Upper lobe of right lung (tissue), 1 donor: Measurements from ENCODE around the gene CTSZ. TPM values are rescaled to one million over a fixed set of nuclear protein-coding genes. Genes with fewer than 3 reads are reported as not detected.

Source experiments
- ATAC-seq: fragments of 200-7000 bp; cut with Tn5 transposase; one replicate; pipeline ENCODE4 v1.9.1; 2020; ENCODE audit warnings: mild to moderate bottlenecking, moderate library complexity
- DNase-seq: peaks from one replicate; pipeline ENCODE4 v3.0.0-alpha.2; 2020
- H3K27ac ChIP-seq: fragments of 200-600 bp; one replicate; pipeline ENCODE4 v1.8.0; 2022
- H3K27me3 ChIP-seq: fragments of 200-600 bp; one replicate; pipeline ENCODE4 v1.8.0; 2022; ENCODE audit warnings: mild to moderate bottlenecking
- H3K36me3 ChIP-seq: fragments of 200-600 bp; one replicate; pipeline ENCODE4 v1.8.0; 2022
- H3K4me1 ChIP-seq: fragments of 200-600 bp; one replicate; pipeline ENCODE4 v1.8.0; 2022
- H3K4me3 ChIP-seq: fragments of 200-600 bp; one replicate; pipeline ENCODE4 v1.8.0; 2022; ENCODE audit warnings: mild to moderate bottlenecking
- H3K9me3 ChIP-seq: fragments of 200-600 bp; one replicate; pipeline ENCODE4 v1.8.0; 2022
- intact Hi-C: fragments of 100-400 bp; cut with DNase I; formaldehyde crosslinking; loops from one replicate; pipeline ENCODE4 v1.11.0; 2022
- total RNA-seq: library from RNA; stranded (reverse); fragmentation: NEBNext Ultra II Directional; extraction: Animal tissue kit (Norgen Biotek cat#: 25700); gene quantifications from one replicate; pipeline ENCODE4 v1.2.1, GENCODE V29; 2021
- TF ChIP-seq, protein P1 (sequence below): fragments of 200-600 bp; IDR thresholded peaks from one replicate; pipeline ENCODE4 v1.8.0; 2022; ENCODE audit warnings: antibody characterized with exemption
- donor health status: DM: no; HTN: yes; CAD: no; lungs with severe emphysema.

Gene CTSZ
- total RNA-seq, 1 donor from 2014 or later, result 355 TPM

DNA sequence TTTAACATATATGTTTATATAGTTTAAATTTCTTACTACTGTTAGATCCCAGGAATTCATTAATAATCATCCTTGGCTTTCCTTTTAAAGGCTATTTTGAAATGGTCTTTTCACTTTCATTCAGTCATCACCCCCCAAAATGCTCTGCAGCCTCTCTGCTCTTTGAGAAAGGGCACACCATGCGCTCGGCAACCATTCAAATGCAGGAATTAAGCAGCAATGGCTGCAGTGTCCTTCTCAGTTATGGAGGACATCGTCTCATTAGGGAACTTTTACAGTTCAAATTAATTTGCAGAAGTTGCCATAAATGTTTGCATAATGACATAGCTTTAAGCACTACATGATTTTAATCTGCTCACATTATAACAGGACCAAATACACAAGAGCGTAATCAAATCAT, 18.5 kb upstream of the CTSZ start:
- intact Hi-C loops, result no loop called here
- no peak for ATAC-seq
- no peaks in the 10 kb centered on the region for H3K27me3 ChIP-seq
- no peak overlapping the region for H3K27ac ChIP-seq
- H3K36me3 ChIP-seq, result peaks cover 81% of the 10 kb centered on the region
- no peak overlapping the region for H3K4me3 ChIP-seq
- DNase-seq, result no peak
- no peaks in the 10 kb centered on the region for H3K9me3 ChIP-seq
- peaks cover 24% of the 10 kb centered on the region for H3K4me1 ChIP-seq
- TF ChIP-seq, protein P1, sequence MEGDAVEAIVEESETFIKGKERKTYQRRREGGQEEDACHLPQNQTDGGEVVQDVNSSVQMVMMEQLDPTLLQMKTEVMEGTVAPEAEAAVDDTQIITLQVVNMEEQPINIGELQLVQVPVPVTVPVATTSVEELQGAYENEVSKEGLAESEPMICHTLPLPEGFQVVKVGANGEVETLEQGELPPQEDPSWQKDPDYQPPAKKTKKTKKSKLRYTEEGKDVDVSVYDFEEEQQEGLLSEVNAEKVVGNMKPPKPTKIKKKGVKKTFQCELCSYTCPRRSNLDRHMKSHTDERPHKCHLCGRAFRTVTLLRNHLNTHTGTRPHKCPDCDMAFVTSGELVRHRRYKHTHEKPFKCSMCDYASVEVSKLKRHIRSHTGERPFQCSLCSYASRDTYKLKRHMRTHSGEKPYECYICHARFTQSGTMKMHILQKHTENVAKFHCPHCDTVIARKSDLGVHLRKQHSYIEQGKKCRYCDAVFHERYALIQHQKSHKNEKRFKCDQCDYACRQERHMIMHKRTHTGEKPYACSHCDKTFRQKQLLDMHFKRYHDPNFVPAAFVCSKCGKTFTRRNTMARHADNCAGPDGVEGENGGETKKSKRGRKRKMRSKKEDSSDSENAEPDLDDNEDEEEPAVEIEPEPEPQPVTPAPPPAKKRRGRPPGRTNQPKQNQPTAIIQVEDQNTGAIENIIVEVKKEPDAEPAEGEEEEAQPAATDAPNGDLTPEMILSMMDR, result no peak

- H3K27ac ChIP-seq, result no peak overlapping the region
- H3K36me3 ChIP-seq, result peaks cover 77% of the 10 kb centered on the region
- ATAC-seq (no peak), DNase-seq (no peak)
- TF ChIP-seq, protein P1, result no peak
- H3K4me1 ChIP-seq, result peaks cover 20% of the 10 kb centered on the region
- intact Hi-C loops, result no loop called here
- H3K4me3 ChIP-seq, result no peak overlapping the region
- no peaks in the 10 kb centered on the region for H3K9me3 ChIP-seq
- no peaks in the 10 kb centered on the region for H3K27me3 ChIP-seq
Measured at GRCh38 chr20:59025086-59025485, 18.0 kb upstream of the CTSZ start.

DNA sequence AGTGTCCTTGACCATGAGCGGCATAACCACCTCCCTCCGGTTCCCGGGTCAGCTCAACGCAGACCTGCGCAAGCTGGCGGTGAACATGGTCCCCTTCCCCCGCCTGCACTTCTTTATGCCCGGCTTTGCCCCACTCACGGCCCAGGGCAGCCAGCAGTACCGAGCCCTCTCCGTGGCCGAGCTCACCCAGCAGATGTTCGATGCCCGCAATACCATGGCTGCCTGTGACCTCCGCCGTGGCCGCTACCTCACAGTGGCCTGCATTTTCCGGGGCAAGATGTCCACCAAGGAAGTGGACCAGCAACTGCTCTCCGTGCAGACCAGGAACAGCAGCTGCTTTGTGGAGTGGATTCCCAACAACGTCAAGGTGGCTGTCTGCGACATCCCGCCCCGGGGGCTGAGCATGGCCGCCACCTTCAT, 17.1 kb upstream of the CTSZ start:
- ATAC-seq, result no peak
- no peak for DNase-seq
- H3K27ac ChIP-seq, result no peak overlapping the region

DNA sequence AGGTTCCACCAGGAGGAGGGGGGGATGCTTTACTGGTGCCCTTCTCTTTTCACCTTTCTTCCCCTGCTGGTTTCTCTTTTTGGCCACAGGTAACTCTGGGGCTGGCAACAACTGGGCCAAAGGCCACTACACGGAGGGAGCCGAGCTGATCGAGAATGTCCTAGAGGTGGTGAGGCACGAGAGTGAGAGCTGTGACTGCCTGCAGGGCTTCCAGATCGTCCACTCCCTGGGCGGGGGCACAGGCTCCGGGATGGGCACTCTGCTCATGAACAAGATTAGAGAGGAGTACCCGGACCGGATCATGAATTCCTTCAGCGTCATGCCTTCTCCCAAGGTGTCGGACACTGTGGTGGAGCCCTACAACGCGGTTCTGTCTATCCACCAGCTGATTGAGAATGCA, 16.6 kb upstream of the CTSZ start:
- Histone ChIP-seq H3K4me1 (peaks cover 8% of the 10 kb centered on the region), H3K4me3 (no peak overlapping the region), H3K27me3 (no peaks in the 10 kb centered on the region), H3K27ac (no peak overlapping the region), H3K36me3 (peaks cover 62% of the 10 kb centered on the region), H3K9me3 (no peaks in the 10 kb centered on the region)
- ATAC-seq (no peak), DNase-seq (no peak)
- intact Hi-C loops, result no loop called here
- TF ChIP-seq, protein P1, result no peak

More for the DNA sequence above, 17.1 kb upstream of the CTSZ start:
- H3K4me3 ChIP-seq, result no peak overlapping the region
- H3K9me3 ChIP-seq, result no peaks in the 10 kb centered on the region
- peaks cover 67% of the 10 kb centered on the region for H3K36me3 ChIP-seq
- TF ChIP-seq, protein P1, result no peak
- H3K4me1 ChIP-seq, result peaks cover 13% of the 10 kb centered on the region
- intact Hi-C loops, result no loop called here
- no peaks in the 10 kb centered on the region for H3K27me3 ChIP-seq

- DNase-seq (no peak), ATAC-seq (no peak)
- Histone ChIP-seq H3K4me3 (no peak overlapping the region), H3K4me1 (no peaks in the 10 kb centered on the region), H3K36me3 (peaks cover 54% of the 10 kb centered on the region), H3K9me3 (no peaks in the 10 kb centered on the region), H3K27me3 (no peaks in the 10 kb centered on the region), H3K27ac (no peak overlapping the region)
- intact Hi-C loops, result no loop called here
- TF ChIP-seq, protein P1, result no peak
Measured at GRCh38 chr20:59022754-59023153, 15.7 kb upstream of the CTSZ start.

GRCh38 chr20:59020938-59021551, 14.0 kb upstream of the CTSZ start:
- intact Hi-C loops, result no loop called here
- ATAC-seq, result no peak
- DNase-seq, result no peak
- Histone ChIP-seq H3K9me3 (no peaks in the 10 kb centered on the region), H3K27ac (no peak overlapping the region), H3K36me3 (peaks cover 37% of the 10 kb centered on the region), H3K27me3 (no peaks in the 10 kb centered on the region), H3K4me1 (no peaks in the 10 kb centered on the region), H3K4me3 (no peak overlapping the region)
- TF ChIP-seq, protein P1, result no peak
